Suprapubic skin (tissue), 4 donors: Measurements from ENCODE around the gene KRT35. TPM values are rescaled to one million over a fixed set of nuclear protein-coding genes. Genes with fewer than 3 reads are reported as not detected.

Source experiments
- DNase-seq, 2 donors: peaks; one replicate each; pipeline ENCODE4 v3.0.0-alpha.2; 2019; ENCODE audit warnings: low spot score in 2 of 2
- H3K27ac ChIP-seq: fragments of 200-600 bp; sonication (generic); one replicate; pipeline ENCODE4 v1.5.1; 2019
- H3K27me3 ChIP-seq: fragments of 200-600 bp; sonication (generic); one replicate; pipeline ENCODE4 v1.5.1; 2019
- H3K36me3 ChIP-seq: fragments of 200-600 bp; sonication (generic); one replicate; pipeline ENCODE4 v1.5.1; 2019
- H3K4me1 ChIP-seq: fragments of 200-600 bp; sonication (generic); one replicate; pipeline ENCODE4 v1.5.1; 2019
- H3K4me3 ChIP-seq: fragments of 200-600 bp; sonication (generic); one replicate; pipeline ENCODE4 v1.5.1; 2019; ENCODE audit warnings: mild to moderate bottlenecking
- H3K9me3 ChIP-seq: fragments of 200-600 bp; sonication (generic); one replicate; pipeline ENCODE4 v1.5.1; 2019
- CTCF ChIP-seq, 2 donors: fragments of 200-600 bp in 1 of 2; fragments of 450-650 bp in 1 of 2; sonication (generic) in 1 of 2; IDR thresholded peaks; one replicate each; pipeline ENCODE4 v1.5.1; 2016 to 2019; ENCODE audit warnings: antibody characterized with exemption in 2 of 2, mild to moderate bottlenecking in 1 of 2, moderate library complexity in 1 of 2
- EP300 ChIP-seq: sonication (generic); formaldehyde crosslinking; IDR thresholded peaks from one replicate; pipeline ENCODE4 v1.6.1; 2017; ENCODE audit warnings: antibody characterized with exemption
- POLR2A ChIP-seq, 2 donors: fragments of 450-650 bp; IDR thresholded peaks; one replicate each; pipeline ENCODE4 v1.6.1; 2017; ENCODE audit warnings: antibody characterized with exemption in 2 of 2, mild to moderate bottlenecking in 2 of 2, moderate library complexity in 2 of 2
- POLR2AphosphoS5 ChIP-seq, 3 donors: sonication (generic); formaldehyde crosslinking; IDR thresholded peaks; one replicate each; pipeline ENCODE4 v1.6.1; 2017; ENCODE audit warnings: antibody characterized with exemption in 3 of 3
- WGBS: methylation state at CpG from one replicate; pipeline ENCODE4 v1.1.5; 2018; 5-methylcytosine and 5-hydroxymethylcytosine counted together
- total RNA-seq, 4 donors: library from RNA; depleted of rRNA; stranded (reverse); fragments of >200 nt; gene quantifications; one replicate each; pipeline ENCODE4 v1.1.0, GENCODE V29; 2016

KRT35 gene
- total RNA-seq, 4 donors from 2014 or later: 2.5 to 156 (median 38.8) TPM

DNA sequence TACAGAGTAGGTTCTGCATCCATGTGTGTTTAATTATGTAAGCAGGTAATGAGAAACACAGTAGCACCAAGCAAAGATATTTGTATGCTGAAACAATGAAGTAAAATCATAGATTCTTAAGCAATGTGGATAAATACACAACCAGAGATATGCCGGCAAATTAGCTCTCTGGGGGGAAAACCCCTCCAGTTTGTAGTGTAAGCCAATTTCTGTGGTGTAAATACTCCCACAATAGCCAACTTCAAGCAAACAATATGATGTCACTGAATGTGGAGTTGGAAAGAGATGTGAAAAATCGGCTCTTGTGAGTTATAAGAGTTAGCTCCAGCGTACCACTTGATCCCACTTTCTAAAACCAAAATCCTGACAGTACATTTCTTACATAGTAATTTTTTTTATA lies 36.3 kb downstream of the KRT35 start:
- Histone ChIP-seq H3K27ac (no peak overlapping the region), H3K36me3 (no peaks in the 10 kb centered on the region), H3K9me3 (no peaks in the 10 kb centered on the region), H3K4me3 (no peak overlapping the region), H3K27me3 (peaks cover 13% of the 10 kb centered on the region), H3K4me1 (no peaks in the 10 kb centered on the region)
- no peak for TF ChIP-seq POLR2A (IDR thresholded peaks at IDR 0.05)
- no peak for TF ChIP-seq EP300
- TF ChIP-seq CTCF (IDR thresholded peaks at IDR 0.05): no peak
- TF ChIP-seq POLR2AphosphoS5 (IDR thresholded peaks at IDR 0.05): no peak
- 58% methylated on average over 3 of the region's 3 CpGs for WGBS
- no peak for DNase-seq

DNA sequence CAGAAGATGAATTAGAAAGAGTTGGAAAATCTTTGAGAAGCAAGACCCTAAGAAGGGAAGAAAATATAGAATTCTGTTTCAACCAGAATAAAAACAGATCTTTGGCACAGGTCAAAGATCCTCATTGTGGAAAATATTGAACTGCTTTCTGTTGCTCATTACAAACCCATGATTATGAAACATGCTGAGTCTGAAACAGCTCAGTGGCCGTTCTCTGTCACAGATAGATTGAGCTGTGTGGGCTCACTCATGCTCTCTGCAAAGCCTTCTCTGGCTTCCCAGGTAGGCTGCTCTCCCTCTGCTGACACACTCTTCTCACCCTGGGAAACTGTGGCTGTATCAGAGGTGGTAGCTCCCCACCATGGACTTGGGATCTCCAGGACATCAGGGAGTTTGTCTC lies 36.8 kb downstream of the KRT35 start:
- TF ChIP-seq CTCF (IDR thresholded peaks at IDR 0.05) (no peak), POLR2AphosphoS5 (IDR thresholded peaks at IDR 0.05) (no peak), EP300 (no peak), POLR2A (IDR thresholded peaks at IDR 0.05) (no peak)
- WGBS: 31% methylated on average over 1 of the region's 1 CpG
- no peak for DNase-seq
- H3K27ac ChIP-seq: no peak overlapping the region
- peaks cover 13% of the 10 kb centered on the region for H3K27me3 ChIP-seq
- H3K4me3 ChIP-seq: no peak overlapping the region
- no peaks in the 10 kb centered on the region for H3K9me3 ChIP-seq
- no peaks in the 10 kb centered on the region for H3K4me1 ChIP-seq
- no peaks in the 10 kb centered on the region for H3K36me3 ChIP-seq

- WGBS: 80% methylated on average over 4 of the region's 4 CpGs
- Histone ChIP-seq H3K36me3 (no peaks in the 10 kb centered on the region), H3K27me3 (peaks cover 13% of the 10 kb centered on the region), H3K4me3 (no peak overlapping the region), H3K4me1 (no peaks in the 10 kb centered on the region), H3K27ac (no peak overlapping the region), H3K9me3 (no peaks in the 10 kb centered on the region)
- no peak for TF ChIP-seq POLR2A (IDR thresholded peaks at IDR 0.05)
- no peak for TF ChIP-seq POLR2AphosphoS5 (IDR thresholded peaks at IDR 0.05)
- TF ChIP-seq EP300: no peak
- no peak for TF ChIP-seq CTCF (IDR thresholded peaks at IDR 0.05)
- no peak for DNase-seq
Observed at GRCh38 chr17:41442739-41443138, 38.2 kb downstream of the KRT35 start.

GRCh38 chr17:41440531-41441033 lies 40.4 kb downstream of the KRT35 start, which contains the start of gene KRT38:
KRT38 (minus strand) TSS chr17:41440983; CDS start chr17:41440921, 62 bp downstream.
- DNase-seq: no peak
- Histone ChIP-seq H3K27ac (no peak within 1 kb of the TSS), H3K36me3 (no peaks in the 10 kb centered on the region), H3K9me3 (no peaks in the 10 kb centered on the region), H3K4me1 (no peaks in the 10 kb centered on the region), H3K27me3 (peaks cover 11% of the 10 kb centered on the region), H3K4me3 (no peak within 1 kb of the TSS)
- 92% methylated on average over 6 of the region's 10 CpGs for WGBS
- TF ChIP-seq CTCF (IDR thresholded peaks at IDR 0.05): no peak
- no peak for TF ChIP-seq POLR2AphosphoS5 (IDR thresholded peaks at IDR 0.05)
- TF ChIP-seq EP300: no peak
- no peak for TF ChIP-seq POLR2A (IDR thresholded peaks at IDR 0.05)

GRCh38 chr17:41439375-41439774 lies 41.6 kb downstream of the KRT35 start:
- H3K4me3 ChIP-seq: no peak overlapping the region
- no peaks in the 10 kb centered on the region for H3K36me3 ChIP-seq
- WGBS: 85% methylated on average over 4 of the region's 5 CpGs
- no peak for TF ChIP-seq POLR2A (IDR thresholded peaks at IDR 0.05)
- TF ChIP-seq POLR2AphosphoS5 (IDR thresholded peaks at IDR 0.05): no peak
- TF ChIP-seq EP300: no peak
- no peak for TF ChIP-seq CTCF (IDR thresholded peaks at IDR 0.05)
- no peak overlapping the region for H3K27ac ChIP-seq
- no peaks in the 10 kb centered on the region for H3K4me1 ChIP-seq
- DNase-seq: no peak
- peaks cover 5% of the 10 kb centered on the region for H3K27me3 ChIP-seq
- H3K9me3 ChIP-seq: no peaks in the 10 kb centered on the region
